ENCODE results near the gene KIAA0930. TPM values are rescaled to one million over a fixed set of nuclear protein-coding genes. Genes with fewer than 3 reads are reported as not detected.
A peak's percentile ranks its signal among the peaks of the same experiment; 100 is the strongest.

Gene KIAA0930
- total RNA-seq, 6 experiments from 2014 or later, result 24.5 to 57.9 (median 40.8) TPM

- intact Hi-C loops (cut with DNase I), result no loop called here
- Histone ChIP-seq H3K27ac (peak overlapping the region in 2 of 3 donors; percentile 26 to 42), H3K27me3 (no peaks in the 10 kb centered on the region), H3K4me3 (no peak overlapping the region), H3K9me3 (no peaks in the 10 kb centered on the region), H3K4me1 (peaks cover 0 to 38% (median 9%) of the 10 kb centered on the region in 4 donors), H3K36me3 (no peaks in the 10 kb centered on the region)
- ATAC-seq, result peak; percentile 63 to 79 (median 78)
- WGBS (ENCODE audit: insufficient coverage, low coverage, low lambda C conversion rate, missing lambda C conversion rate), result 20% methylated on average over 1 of the region's 26 CpGs
- TF ChIP-seq CTCF (IDR thresholded peaks at IDR 0.05), result no peak
- peak; percentile 32 for TF ChIP-seq POLR2A (IDR thresholded peaks at IDR 0.05)
- peak in 2 of 3 donors; percentile 57 to 80 for DNase-seq
Measured at GRCh38 chr22:45225732-45226502, 14.8 kb downstream of the KIAA0930 start.

GRCh38 chr22:45224988-45225731 lies 15.5 kb downstream of the KIAA0930 start:
- no peaks in the 10 kb centered on the region for H3K27me3 ChIP-seq
- H3K4me1 ChIP-seq, result peaks cover 0 to 38% (median 9%) of the 10 kb centered on the region in 4 donors
- 60% methylated on average over 1 of the region's 19 CpGs for WGBS (ENCODE audit: insufficient coverage, low coverage, low lambda C conversion rate, missing lambda C conversion rate)
- DNase-seq (no peak), ATAC-seq (peak in 3 of 4 donors; percentile 10 to 24 (median 13))
- no peak overlapping the region for H3K27ac ChIP-seq
- H3K4me3 ChIP-seq, result no peak overlapping the region
- intact Hi-C loops (cut with DNase I), result no loop called here
- H3K36me3 ChIP-seq, result no peaks in the 10 kb centered on the region
- TF ChIP-seq CTCF (IDR thresholded peaks at IDR 0.05), result no peak
- TF ChIP-seq POLR2A (IDR thresholded peaks at IDR 0.05), result no peak
- H3K9me3 ChIP-seq, result no peaks in the 10 kb centered on the region

GRCh38 chr22:45224331-45224730 lies 16.4 kb downstream of the KIAA0930 start:
- no peak overlapping the region for H3K27ac ChIP-seq
- no peaks in the 10 kb centered on the region for H3K27me3 ChIP-seq
- no peak overlapping the region for H3K4me3 ChIP-seq
- TF ChIP-seq POLR2A (IDR thresholded peaks at IDR 0.05), result no peak
- no peaks in the 10 kb centered on the region for H3K9me3 ChIP-seq
- H3K4me1 ChIP-seq, result peaks cover 0 to 38% (median 9%) of the 10 kb centered on the region in 4 donors
- intact Hi-C loops (cut with DNase I), result no loop called here
- DNase-seq, result no peak
- WGBS (ENCODE audit: insufficient coverage, low coverage, low lambda C conversion rate, missing lambda C conversion rate), result 54% methylated on average over 11 of the region's 11 CpGs
- no peaks in the 10 kb centered on the region for H3K36me3 ChIP-seq
- peak in 1 of 4 donors; percentile 19 for ATAC-seq

GRCh38 chr22:45223304-45224117 lies 17.2 kb downstream of the KIAA0930 start:
- DNase-seq (no peak), ATAC-seq (no peak)
- 21% methylated on average over 5 of the region's 5 CpGs for WGBS (ENCODE audit: insufficient coverage, low coverage, low lambda C conversion rate, missing lambda C conversion rate)

More at GRCh38 chr22:45223304-45224117, 17.2 kb downstream of the KIAA0930 start:
- Histone ChIP-seq H3K27me3 (no peaks in the 10 kb centered on the region), H3K4me3 (no peak overlapping the region), H3K36me3 (no peaks in the 10 kb centered on the region), H3K4me1 (peaks cover 0 to 38% (median 9%) of the 10 kb centered on the region in 4 donors), H3K27ac (no peak overlapping the region), H3K9me3 (no peaks in the 10 kb centered on the region)
- intact Hi-C loops (cut with DNase I), result no loop called here
- TF ChIP-seq CTCF (IDR thresholded peaks at IDR 0.05), result no peak
- no peak for TF ChIP-seq POLR2A (IDR thresholded peaks at IDR 0.05)

All from right lobe of liver (tissue), 6 donors.